Measurements from ENCODE around the gene UQCR11.
A peak's percentile ranks its signal among the peaks of the same experiment; 100 is the strongest.

The UQCR11 gene

GRCh38 chr19:1568320-1569019, 36.8 kb downstream of the UQCR11 start, which contains the start of gene MEX3D:
TSS of gene MEX3D (minus strand) at chr19:1568325. CDS start at chr19:1568058, 267 bp downstream.
- peak; percentile 55 to 62 for DNase-seq (ENCODE audit: low read depth in 2 of 2)

GRCh38 chr19:1567848-1568227, 37.4 kb downstream of the UQCR11 start:
- DNase-seq (ENCODE audit: low read depth in 2 of 2), result no peak

DNA sequence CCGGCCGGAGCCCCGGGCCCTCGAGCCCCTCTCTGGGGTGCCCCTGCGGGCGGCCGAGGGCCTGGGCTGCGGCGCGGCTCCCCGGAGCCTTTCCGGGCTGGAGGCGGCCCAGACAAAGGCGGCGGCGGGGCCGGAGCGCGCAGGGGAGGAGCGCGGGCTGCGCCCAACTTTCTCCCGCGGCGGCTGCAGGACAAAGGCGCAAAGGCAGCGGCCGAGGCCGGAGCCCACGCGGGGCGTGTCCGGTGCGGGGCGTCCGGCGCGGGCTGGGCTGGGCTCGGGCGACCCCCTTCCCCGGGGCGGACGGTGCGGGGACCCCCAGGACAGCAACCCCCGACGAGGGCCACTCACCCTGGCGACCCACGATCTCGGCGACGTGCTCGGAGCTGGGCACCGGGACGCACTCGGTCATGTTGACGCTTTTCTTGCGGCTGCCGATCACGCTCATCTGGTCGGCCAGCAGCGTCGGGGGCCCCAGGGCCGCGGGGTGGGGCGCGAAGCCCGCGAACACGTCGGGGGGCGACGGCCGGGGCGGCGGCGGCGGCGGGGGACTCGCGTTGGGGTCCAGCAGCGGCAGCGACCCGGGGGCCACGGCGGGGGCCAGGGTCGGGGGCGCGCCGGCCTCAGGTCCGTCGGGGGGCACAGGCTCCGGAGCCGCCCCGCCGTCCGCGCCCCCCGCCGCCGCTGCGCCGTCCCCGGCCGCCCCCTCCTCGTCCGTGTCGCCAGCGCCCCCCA, 38.0 kb downstream of the UQCR11 start:
- DNase-seq (ENCODE audit: low read depth in 2 of 2), result no peak

- DNase-seq (ENCODE audit: low read depth in 2 of 2), result peak; percentile 58 to 64
Observed at GRCh38 chr19:1566392-1567115, 38.7 kb downstream of the UQCR11 start.

DNA sequence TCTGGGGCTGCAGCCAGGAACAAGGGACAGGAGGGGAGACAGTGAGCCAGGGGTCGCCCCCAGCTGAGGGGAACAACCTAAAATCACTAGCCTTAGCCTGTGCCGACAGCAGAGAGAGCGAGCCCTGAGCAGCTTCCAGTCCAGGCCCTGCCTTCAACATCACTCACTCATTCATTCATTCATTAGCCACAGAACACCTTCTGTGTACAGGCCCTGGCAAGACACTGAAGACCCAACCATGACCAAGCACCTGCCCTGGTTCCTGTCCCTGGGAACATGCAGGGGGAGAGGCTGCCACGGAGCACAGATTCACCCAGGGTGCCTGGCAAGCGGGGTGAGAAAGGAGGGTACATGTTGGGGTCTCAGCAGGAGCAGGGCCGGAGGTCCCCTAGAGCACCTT, 42.0 kb downstream of the UQCR11 start:
- no peak for DNase-seq (ENCODE audit: low read depth in 2 of 2)

DNA sequence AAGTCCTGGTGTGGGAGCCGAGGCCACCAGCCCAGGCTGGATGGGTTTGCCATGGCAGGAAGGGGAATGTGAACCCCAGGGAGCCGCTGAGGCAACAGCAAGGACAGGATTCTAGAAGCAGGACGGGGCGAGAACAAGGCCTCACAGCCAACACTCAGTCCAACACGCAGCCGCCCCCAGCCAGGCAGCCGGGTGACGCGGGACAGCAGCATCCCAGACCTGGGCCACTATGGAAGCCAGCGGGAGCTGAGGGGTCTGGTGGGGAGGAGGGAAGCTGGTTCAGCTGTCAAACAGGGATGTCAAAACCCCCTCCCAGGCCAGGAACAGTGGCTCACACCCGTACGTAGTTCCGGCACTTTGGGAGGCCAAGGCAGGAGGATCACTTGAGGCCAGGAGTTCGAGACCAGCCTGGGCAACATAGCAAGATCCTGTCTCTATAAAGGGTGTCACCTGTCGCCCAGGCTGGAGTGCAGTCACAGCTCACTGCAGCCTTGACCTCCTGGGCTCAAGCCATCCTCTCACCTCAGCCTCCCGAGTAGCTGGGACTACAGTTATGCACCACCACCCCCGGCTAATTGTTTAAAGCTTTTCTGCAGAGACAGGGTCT, 43.9 kb downstream of the UQCR11 start:
- no peak for DNase-seq (ENCODE audit: low read depth in 2 of 2)

- DNase-seq (ENCODE audit: low read depth in 2 of 2), result no peak
Observed at GRCh38 chr19:1560286-1560882, 44.9 kb downstream of the UQCR11 start.

- no peak for DNase-seq (ENCODE audit: low read depth in 2 of 2)
Observed at GRCh38 chr19:1558552-1558951, 46.7 kb downstream of the UQCR11 start.

DNA sequence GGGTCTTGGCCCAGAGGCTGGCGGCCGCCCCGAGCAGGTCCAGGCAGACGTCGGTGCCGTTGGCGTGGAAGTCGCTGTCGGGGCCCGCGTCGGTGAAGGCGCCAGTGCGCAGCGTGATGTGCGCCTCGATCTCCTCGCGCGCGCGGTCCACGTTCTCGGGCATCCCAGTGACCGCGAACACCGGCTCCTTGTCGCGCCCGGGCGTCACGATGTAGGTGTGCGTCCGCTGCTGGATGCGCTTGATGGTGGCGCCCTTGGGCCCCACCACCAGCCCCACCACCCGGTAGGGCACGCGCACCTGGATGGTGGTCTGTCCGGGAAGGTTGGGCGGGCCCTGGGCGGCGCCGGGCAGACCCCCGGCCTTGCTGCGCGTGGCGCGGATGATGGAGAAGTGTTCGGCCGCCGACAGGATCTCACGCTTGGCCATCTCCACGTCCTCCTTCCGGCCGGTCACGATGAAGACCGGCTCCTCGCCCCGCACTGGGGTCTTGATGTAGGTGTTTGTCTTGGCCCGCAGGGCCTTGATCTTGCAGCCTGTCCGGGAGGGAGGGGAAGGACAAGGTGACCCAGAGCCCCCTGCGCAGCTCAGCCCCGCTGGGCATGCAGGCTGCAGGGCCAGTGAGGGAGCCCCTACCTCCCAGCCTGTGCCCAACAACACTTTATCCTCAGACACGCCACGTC, 48.7 kb downstream of the UQCR11 start:
- no peak for DNase-seq (ENCODE audit: low read depth in 2 of 2)

- no peak for DNase-seq (ENCODE audit: low read depth in 2 of 2)
Observed at GRCh38 chr19:1555487-1556389, 49.5 kb downstream of the UQCR11 start.

DNA sequence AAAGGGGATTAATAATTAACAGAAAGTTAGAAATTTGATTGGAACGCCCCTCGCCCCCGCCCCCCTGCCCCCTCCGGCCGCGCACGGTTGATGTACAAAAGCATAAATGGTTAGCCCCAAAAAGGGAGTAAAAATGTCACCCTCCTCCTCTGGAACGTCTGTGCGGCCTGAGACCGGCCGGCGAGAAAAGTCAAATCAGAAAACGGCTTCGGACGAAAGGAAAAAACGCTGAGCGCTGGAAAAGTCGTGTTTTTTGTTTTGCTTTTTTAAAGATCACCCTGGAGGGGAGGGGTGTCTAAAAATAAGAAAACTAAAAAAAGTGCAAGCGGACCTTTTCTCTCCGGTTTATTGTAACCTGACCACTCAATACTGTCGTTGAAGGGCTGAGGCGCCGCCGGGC, 50.3 kb downstream of the UQCR11 start:
- DNase-seq (ENCODE audit: low read depth in 2 of 2), result no peak

DNA sequence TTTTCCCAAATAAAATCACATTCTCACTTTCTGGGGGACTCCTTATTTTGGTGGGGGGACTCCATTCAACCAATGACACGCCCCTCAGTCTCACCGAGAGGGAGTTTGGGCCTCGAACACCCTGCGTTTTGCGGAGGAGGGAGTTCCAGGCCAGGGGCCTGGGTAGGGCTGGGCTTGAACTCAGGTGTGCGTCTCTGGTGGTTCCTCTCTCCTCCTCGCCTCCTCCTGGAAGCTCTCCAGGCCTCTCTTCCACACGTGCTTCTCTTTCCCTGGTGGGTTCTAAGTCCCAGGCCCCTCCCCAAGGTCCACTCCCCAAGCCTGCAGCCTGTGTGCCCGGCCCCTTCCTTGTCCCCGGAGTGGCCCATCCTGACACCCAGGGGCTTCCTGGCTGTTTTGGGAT, 51.8 kb downstream of the UQCR11 start:
- DNase-seq (ENCODE audit: low read depth in 2 of 2), result no peak

GRCh38 chr19:1551068-1552040, 53.9 kb downstream of the UQCR11 start:
- DNase-seq (ENCODE audit: low read depth in 2 of 2), result no peak

GRCh38 chr19:1549332-1549945, 55.8 kb downstream of the UQCR11 start:
- no peak for DNase-seq (ENCODE audit: low read depth in 2 of 2)

Measured in fibroblast of skin of left quadriceps (primary cell).